ENCODE measurements around the gene E2F6.

Gene E2F6, protein sequence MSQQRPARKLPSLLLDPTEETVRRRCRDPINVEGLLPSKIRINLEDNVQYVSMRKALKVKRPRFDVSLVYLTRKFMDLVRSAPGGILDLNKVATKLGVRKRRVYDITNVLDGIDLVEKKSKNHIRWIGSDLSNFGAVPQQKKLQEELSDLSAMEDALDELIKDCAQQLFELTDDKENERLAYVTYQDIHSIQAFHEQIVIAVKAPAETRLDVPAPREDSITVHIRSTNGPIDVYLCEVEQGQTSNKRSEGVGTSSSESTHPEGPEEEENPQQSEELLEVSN

DNA sequence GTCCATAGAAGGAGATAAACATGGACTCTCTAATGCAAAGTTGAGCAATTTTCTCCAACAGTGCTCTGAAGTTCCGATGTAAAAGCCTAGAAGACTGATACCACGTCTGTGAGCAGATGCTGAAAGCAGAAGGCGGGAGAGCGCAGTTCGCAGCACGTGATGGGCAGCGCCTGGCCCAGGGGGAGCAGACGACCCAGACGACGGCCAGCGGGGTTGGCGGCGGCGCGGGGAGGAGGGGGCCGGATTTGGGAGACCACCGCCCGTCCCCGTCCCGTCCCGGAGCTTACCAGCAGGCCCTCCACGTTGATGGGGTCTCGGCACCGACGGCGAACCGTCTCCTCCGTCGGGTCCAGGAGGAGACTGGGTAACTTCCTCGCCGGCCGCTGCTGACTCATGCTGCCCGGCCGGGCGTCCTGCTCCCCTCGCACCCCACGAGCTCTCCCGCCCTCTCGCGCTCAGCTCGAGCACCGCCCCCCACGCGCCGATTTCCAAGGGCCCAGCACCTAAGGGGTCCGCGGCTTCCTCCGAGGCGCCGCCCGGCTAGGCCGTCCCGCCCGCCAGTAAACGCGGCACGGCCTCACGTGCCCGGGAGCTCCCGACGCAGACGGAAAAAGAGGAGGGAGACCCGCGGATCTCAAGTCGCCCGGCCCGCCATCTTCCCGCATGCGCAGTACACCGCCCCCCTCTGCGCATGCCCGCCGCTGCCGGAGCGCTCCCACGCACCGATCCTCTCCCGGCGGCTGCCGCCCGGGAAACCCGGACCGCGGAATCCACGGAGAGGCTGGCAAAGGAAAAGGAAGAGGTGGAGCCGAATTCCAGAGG is at the start of gene E2F6:
Gene E2F6, minus strand, starts transcription at position 677 of the 822 bp plus-strand sequence. Its CDS starts 282 bp downstream, at position 395.
- DNase-seq = peak; percentile 97

DNA sequence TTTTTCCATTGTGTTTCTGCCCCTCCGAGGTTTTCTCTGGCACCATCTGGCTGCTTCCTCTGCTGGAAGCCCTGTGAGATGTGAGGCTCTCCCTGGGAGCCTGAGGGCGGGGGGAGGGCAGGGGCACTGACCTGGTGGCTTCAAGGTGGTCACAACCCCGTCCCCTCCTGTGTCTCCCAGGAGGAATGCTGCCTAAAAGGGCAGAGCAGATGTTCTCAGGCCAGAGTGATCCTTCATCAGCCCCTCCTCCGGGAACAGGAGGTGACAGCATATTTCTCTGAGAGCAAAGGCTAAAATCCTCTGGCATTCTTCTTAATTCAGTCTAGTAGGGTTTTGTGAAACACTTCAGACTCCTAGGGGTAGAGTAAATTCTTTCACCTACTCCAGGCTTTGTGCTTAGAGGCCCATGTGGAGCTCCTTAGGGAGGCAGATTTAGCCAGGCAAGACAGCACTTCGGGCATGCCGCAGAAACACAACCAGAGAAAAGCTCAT is 49.6 kb upstream of the E2F6 start:
- DNase-seq = no peak

DNA sequence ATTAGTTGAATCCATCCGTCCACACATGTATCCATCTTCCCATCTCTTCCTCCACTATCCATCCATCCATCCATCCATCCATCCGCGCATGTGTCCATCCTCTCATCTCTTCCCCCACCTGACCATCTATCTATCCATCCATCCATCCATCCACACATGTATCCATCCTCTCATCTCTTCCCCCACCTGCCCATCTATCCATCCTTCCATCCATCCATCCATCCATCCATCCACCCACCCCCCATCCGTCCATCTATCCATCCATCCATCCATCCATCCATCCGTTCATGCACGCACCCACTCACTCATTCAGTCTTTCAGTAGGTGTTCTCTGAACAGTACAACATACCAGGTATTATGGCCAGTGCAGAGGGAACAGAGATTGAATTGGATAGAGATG is 48.9 kb upstream of the E2F6 start:
- no peak for DNase-seq

DNA sequence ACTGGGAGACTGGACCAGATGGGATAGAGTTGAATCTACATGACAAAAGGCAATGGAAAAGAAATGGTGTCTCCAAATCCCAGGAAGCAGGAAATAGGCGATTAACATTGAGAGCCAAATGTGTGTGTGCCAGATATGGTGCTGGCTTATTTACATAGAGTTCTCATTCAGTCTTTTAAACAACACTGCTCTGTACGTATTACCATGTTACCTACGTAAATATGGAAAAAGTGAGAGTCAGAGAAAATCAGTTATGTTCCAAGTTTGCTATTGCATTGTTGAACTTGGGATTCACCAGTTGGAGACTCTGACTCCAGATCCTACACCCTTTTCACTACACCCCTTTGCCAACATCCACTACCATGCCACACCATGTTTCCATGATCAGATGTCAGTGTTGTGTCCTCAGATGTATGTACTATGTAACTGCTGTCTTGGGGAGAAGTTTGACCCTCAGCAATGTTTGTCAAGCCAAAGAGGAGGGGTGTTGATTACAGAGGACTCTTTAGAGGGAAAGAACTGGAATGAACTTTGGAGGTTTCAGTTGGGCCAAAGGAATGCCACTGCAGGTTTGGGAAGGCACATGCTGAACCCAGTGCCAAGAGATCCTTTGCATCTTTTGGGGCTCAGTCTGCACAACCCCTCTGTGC is 48.2 kb upstream of the E2F6 start:
- DNase-seq = no peak

DNA sequence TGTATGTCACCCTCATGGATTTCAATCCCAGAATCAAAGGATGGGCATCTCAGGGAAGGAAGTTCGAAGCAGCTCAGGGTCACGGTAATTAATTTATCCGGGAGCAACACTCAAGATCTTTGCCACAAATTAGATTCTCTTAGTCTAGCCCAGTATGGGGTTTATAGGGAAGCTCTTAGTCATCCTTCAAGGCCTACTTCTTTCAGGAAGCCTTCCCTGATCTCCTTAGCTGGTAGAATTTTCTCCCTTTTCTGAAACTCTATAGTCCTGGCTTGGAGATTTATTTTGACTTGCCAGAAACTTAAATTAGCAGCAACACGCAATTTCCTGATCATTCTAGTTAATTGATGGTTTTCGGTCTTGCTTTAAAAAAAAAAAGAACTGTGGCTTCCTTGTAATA is 47.4 kb upstream of the E2F6 start:
- no peak for DNase-seq

DNA sequence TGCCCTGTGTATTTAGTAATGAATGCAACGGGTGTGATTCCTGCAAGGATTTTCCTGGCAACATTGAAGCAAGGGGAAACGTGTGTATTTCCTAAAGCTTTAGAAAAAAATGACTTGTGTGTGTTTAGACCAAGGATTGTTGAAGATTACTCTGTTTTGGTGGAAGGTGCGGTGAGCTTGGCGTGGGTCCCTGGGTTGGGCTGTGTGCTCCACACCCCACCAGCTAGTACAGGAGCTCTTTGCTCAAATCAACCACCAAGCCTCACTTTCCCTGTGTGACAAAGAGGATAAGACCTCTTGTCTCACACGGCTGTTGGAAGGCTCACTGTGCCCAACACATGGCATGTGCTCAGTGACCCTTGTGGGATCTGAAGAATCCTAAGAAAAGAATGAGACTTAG is 46.5 kb upstream of the E2F6 start:
- no peak for DNase-seq

DNA sequence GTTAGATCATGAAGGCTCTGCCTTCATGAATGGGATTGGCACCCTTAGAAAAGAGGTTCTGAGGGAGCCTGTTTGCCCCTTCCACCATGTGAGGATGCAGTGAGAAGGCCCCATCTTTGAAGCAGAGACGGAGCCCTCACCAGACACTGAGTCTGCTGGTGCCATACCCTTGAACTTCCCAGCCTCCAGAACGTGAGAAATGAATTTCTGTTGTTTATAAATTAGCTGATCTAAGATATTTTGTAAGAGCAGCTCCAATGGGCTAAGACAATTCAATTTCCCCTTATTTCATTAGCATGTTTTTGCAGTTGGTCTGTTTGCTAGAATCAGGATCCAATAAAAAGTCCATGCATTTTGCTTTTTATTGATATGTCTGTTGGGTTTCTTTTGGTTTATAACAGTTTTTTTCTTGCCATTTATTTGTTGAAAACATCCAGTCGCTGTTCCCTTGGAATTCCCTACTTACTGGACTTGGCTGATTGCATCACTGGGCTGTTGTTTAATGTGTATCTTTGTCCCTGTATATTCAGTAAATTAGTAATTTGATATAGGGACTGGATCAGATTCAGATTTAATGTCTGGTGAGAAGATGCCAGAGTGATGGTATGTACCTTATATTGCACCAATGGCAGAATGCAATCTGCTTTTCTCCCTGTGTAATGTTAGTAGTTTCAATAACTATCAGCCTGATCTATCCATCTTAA is 43.8 kb upstream of the E2F6 start:
- no peak for DNase-seq

DNA sequence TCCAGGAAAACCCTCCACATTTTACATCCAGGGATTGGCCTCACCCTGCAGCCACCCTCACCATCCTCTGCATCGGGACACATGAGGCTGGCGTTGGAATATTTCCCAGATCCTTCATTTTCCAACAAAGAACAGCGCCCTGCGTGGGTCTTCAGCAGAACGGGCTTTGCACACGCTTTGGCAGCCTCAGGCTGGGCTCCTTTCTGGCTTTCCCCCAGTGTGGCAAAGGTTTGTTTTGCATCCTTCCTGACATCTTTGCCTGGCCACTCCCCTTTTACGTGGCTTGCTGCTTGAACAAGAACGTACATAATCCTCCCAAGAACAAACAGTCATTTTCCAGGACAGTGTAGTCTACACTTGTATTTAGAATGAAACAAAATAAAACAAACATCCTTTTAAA is 42.3 kb upstream of the E2F6 start:
- no peak for DNase-seq

DNA sequence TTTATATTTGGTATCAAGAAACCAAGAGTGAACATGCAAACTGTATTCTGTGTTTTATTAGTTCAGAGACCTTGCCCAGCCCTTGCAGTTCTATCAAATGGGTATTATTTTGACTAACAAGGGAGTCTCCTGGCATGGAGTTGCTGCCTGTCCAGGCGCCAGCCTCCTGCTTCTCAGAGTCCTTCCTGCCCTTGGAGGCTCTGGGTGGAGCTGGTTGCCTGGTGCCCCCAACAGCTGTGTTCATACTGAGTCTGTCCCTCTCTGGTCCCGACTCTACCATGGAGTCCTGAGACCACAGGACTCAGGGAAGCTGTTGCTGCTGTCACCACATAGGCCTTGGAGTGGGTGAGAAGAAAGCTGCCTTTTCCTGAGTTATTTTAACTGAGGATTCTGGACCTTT is 41.6 kb upstream of the E2F6 start:
- DNase-seq = no peak

DNA sequence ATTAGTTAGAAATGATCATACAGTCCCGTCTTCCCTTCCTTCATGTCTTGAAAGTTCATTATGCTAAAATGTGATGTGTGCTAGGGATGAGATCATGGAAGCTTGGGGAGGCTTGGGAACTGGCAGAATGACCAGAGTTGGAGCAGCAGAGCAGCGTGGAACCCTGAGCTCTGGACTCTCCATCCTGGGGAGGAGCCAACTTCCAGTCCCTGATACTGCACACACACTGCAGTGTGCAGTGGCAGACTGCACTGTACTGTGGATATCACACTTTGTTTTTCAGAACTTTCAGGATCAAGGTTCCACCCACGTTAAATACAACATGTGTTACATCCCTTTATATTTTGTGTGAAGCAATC is 40.6 kb upstream of the E2F6 start:
- DNase-seq = peak; percentile 41

DNA sequence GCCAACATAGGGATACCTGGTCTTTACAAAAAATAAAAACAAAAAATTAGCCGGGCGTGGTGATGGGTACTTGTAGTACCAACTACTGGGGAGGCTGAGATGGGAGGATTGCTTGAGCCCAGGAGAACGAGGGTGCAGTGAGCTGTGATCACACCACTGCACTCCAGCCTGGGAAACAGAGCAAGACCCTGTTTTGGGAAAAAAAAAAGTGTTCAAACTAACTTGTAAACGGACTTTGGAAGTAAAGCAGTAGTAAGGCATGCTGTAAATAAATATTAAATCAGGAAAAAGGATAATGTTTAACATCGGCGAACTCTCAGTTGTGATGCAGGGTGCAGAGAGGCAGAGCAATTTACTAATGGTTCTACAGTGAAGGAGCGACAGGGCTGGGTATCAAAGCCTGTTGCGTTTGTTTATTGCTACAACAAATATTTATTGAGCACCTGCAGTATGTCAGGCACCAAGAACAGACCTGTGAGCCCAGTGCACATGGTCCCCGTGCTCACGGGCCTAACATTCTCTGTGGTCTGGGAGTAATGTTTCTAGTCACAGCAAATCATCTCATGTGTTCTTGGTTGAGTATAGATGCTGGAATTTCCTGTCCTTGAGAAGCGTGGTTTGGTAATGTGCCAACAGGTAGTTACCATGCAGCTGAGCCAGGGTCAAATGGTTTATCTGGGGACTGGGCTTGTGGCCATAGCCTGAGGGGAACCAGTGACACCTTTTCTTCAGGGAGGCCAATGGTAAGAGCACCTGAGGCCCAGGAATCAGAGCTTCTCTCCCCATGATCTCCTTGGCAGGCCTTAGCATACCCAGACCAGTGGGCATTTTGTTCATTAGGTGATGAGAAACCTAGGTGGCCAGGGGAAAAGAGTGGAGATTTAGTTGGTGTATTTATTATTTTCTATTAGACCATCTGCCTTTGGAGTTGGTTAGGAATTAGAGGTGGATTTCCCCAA is 40.0 kb upstream of the E2F6 start:
- DNase-seq = no peak

DNA sequence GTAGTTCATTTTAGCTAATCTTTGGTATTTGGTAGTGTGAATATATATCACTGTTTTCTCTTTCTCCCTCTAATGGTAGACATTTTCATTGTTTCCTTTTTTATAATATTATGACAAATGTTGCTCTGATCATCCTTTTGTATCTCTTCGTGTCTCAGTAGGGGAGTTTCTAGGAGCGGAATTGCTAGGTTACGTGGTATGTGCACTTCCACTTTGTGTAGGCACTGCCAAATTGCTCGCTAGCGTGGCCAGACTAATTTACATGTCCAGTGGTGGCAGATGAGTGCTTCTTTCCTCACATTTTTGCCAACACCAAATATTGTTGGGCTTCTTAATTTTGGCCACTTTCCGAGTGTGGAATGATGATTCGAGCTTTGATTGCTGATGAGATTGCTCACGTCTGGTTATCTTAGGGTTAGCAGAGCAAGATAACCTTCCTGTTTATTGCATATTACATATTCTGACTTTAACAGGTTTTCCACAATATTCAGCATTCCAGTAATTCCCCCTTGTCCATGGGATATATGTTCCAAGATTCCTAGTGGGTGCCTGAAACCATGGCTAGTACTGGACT is 37.5 kb upstream of the E2F6 start:
- no peak for DNase-seq

DNA sequence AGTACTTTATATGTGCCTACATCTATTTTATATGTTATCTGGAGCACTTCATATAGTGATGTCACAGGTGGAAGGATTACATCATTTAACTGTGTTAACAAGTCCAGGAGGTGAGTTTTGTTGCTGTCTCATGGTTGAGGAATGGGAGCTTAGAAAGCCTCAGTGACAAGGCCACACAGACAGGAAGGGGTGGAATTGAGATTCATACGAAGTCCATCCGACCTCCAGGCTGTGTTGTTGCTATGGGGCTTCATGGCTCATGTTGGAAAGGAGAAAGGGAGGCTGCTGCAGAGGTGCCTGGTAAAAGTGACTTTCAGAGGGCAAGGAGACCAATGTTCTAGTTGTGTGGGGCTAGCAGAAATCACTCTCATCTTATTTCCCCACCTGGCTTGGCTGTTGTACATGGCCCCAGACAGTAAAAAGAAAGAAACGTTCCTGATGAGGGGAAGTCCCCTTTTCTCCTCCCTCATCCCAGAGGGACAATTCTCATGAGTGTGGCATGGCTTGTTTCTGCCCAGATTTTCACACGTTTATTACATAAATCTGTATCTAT is 36.9 kb upstream of the E2F6 start:
- no peak for DNase-seq

DNA sequence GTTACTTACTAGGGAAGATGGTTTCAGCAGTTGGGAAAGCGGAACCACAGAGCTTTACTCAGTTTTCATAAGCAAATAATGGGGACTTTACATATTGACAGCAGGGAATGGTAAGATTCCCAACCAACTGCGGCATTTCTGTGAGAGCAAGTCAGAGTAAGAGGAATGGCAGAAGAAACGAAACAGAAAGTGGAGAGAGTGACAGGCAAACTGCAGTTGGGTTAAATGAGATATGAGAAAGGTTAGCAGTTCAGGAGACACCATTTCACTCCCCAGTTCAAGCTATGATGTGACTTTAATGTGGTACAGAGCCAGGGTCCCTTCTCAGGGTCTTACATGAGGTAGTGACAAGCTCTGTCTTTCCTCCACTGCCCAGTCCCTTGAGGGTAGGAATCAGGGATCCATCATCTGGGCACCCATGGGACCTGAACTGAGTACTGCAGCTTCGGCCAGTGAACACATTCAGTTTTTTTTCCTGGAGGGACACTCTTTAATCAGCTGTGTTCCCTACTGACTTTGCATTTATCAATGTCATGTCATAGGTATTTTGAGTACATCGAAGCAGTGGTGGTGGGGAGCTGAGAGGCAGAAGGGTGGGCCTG is 34.8 kb upstream of the E2F6 start:
- DNase-seq = no peak

DNA sequence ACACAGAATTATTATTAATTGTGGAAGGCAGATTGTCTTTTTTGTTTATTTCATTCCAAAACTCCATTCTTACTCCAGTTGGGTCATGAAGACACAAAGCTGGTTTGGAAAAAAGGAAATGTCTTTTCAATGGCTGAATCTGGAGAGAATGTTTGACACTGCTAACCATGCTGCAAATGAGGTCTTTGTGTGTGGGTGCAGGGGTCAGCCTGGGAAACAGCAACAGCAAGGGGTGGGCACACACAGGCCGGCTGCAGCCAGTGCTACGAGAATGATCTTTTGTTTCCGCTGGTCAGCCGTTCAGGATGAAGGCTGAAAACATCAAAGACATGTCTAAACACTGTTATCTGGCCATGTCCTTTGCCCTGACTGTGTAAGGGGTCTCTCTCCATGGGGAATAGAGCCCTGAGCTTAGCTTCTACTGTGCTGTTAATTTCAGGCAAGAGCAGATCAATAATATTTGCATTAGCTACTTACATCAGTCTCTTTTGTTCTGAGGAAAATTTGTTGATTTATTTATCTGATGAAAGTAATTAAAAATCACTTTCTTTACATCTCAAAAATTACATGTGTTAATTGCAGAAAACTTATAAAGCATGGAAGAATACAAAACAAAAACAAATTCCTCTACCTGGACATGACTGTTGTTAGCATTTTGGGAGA is 33.3 kb upstream of the E2F6 start:
- DNase-seq = no peak

DNA sequence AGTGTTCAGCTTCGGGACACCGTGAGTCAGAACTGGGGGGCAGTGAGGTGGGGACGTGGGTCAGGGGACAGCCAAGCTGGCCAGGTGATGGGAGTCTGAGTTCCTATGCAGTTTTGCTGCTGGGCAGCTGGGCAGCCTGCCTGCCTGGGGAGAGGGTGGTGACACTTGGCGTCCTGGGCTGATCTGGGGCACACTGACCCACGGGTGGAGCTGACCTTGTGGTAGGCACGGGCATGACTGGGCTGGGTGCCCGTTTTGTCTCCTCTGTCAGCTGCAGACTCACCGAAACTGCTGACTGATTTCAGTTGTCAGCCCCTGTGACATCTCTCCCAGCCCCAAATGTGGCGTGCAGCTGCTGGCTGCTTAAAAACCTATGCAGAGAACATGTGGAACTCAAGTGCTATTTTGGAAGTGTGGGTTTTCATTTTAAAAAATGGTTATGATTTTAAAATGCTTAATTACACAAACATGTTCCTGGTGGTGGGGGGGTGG is 32.6 kb upstream of the E2F6 start:
- peak; percentile 74 for DNase-seq

DNA sequence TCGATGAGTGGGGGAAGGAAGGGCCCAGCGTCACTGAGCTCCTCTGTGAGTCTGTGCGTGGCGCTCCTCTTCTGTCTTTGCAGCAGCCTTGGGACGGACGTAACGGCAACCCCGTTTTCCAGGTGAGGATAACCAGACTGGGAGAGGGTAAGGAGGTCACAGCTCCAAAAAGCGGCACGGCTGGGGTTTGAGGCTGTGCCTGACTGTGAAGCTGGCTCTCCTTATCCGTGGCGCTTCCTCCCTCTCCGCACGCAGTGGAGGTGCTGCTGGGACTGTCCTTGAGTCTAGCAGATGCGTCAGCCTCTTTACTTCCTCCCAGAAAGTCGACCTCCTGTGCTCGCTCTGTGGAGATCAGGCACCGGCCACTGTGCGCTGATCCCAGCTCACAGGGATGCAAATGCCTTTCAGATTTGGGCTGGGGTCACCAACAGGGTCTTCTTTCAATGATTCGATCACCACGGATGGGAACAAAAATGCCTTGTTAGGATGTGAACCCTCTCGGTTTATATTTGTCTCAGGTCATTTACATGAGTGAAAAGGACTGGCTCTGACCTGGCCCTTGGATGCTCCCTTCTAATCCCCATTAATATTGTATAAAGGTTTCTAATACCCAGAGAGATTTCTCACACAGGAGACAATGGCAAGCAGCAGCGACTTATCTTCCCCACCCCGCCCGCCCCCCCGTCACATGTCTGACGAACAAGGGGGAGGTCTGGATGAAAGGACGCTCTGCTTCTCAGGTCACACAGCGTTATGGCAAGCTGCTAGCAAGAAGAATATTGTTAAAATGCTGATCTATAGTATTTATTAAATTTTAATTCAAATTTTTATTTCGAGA is 30.1 kb upstream of the E2F6 start:
- no peak for DNase-seq

DNA sequence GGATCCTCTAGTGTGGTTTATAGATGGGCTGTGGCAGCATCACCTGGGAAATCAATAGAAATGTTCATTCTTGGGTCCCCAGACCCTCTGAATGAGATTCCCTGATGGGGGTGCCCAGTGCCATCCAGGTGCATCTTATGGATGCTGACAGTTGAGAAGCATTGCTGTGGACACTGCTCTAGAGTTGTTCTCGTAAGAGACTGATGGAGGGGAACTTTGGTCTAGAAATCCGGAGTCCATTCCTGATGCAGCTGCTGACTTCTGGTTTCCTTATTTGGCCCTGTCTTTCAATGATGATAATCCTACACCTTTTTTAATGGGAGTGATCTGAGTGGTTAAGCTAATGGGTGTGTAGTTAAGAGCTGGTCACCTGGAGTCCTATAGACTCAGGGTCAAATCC is 28.3 kb upstream of the E2F6 start:
- DNase-seq = no peak

DNA sequence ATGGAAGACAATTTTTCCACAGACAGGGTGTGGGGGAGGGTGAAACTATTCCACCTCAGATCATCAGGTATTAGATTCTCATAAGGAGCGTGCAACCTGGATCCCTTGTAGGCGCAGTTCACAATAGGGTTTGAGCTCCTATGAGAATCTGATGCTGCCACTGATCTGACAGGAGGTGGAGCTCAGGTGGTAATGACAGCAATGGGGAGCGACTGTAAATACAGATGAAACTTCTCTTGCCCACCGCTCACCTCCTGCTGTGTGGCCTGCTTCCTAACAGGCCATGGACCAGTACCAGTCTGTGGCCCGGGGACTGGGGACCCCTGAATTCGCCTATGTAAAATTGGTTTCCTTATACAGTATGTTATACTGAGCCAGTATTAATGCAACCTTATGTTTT is 27.3 kb upstream of the E2F6 start:
- no peak for DNase-seq
